NOMO-1 (cell line): Measurements from ENCODE around the gene AMOT.
"Not testable (repeated sequence)": the region's sequence is repeated elsewhere in the genome, so short reads cannot be mapped to it uniquely, and the experiment has no call there.

ENCODE experiments used
- DNase-seq, 2 experiments: peaks; one replicate each; lab custom pipeline; 2025; ENCODE audit not compliant: unreplicated experiment in 2 of 2; lab: John Stamatoyannopoulos, UW

The AMOT gene

GRCh38 chrX:112840382-112841113 lies at the start of gene AMOT:
TSS of gene AMOT (minus strand) at chrX:112840831. CDS start at chrX:112823126, 17,705 bp downstream.
- peak; percentile 43 to 47 for DNase-seq

- no peak for DNase-seq
Measured at GRCh38 chrX:112889400-112889799, 48.8 kb upstream of the AMOT start.

- no peak for DNase-seq
Measured at GRCh38 chrX:112888916-112889315, 48.3 kb upstream of the AMOT start.

- DNase-seq, result no peak
Measured at GRCh38 chrX:112877771-112878173, 37.1 kb upstream of the AMOT start.

GRCh38 chrX:112874614-112875013 lies 34.0 kb upstream of the AMOT start:
- DNase-seq, result no peak

GRCh38 chrX:112874175-112874574 lies 33.5 kb upstream of the AMOT start:
- peak in 1 of 2 experiments; percentile 5 for DNase-seq

GRCh38 chrX:112868586-112868985 lies 28.0 kb upstream of the AMOT start:
- DNase-seq, result no peak

- no peak for DNase-seq
Measured at GRCh38 chrX:112867570-112867969, 26.9 kb upstream of the AMOT start.

- no peak for DNase-seq
Measured at GRCh38 chrX:112866175-112866574, 25.5 kb upstream of the AMOT start.

- DNase-seq, result no peak
Measured at GRCh38 chrX:112865464-112866025, 24.9 kb upstream of the AMOT start.

GRCh38 chrX:112863850-112864249 lies 23.2 kb upstream of the AMOT start:
- DNase-seq, result no peak

GRCh38 chrX:112857478-112857878 lies 16.8 kb upstream of the AMOT start:
- DNase-seq, result no peak

GRCh38 chrX:112854901-112855300 lies 14.3 kb upstream of the AMOT start:
- not testable (repeated sequence) for DNase-seq

GRCh38 chrX:112852851-112853250 lies 12.2 kb upstream of the AMOT start:
- DNase-seq, result no peak

GRCh38 chrX:112851806-112852205 lies 11.2 kb upstream of the AMOT start:
- no peak for DNase-seq

GRCh38 chrX:112851161-112851779 lies 10.6 kb upstream of the AMOT start:
- DNase-seq, result no peak

- no peak for DNase-seq
Measured at GRCh38 chrX:112849016-112849415, 8.4 kb upstream of the AMOT start.

GRCh38 chrX:112846782-112847181 lies 6.2 kb upstream of the AMOT start:
- no peak for DNase-seq

- DNase-seq, result no peak
Measured at GRCh38 chrX:112846187-112846586, 5.6 kb upstream of the AMOT start.

GRCh38 chrX:112844250-112844649 lies 3.6 kb upstream of the AMOT start:
- DNase-seq, result no peak

GRCh38 chrX:112841820-112842157 lies 1.2 kb upstream of the AMOT start:
- no peak for DNase-seq

- DNase-seq, result peak; percentile 74 to 80
Measured at GRCh38 chrX:112841114-112841819, 636 bp upstream of the AMOT start.
